Measurements from ENCODE around the gene DDX25. TPM values are rescaled to one million over a fixed set of nuclear protein-coding genes. Genes with fewer than 3 reads are reported as not detected.

DDX25 gene
- total RNA-seq, 2 experiments from 2014 or later = 0.43 to 0.54 TPM

DNA sequence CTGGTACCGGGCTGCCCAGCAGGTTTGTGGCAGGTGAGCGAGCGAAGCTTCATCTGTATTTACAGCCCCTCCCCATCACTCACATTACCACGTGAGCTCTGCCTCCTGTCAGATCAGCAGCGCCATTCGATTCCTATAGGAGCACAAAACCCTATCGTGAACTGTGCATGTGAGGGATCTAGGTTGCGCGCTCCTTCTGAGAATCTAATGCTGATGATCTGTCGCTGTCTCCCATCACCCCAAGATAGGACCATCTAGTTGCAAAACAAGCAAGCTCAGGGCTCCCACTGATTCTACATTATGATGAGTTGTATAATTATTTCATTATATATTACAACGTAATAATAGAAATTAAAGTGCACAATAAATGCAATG, 25.8 kb downstream of the DDX25 start:
- Mint-ChIP-seq H3K36me3 (ENCODE audit: low read depth) (no peaks in the 10 kb centered on the region), H3K4me3 (no peak overlapping the region), H3K9me3 (no peaks in the 10 kb centered on the region), H3K27ac (no peak overlapping the region), H3K27me3 (peaks cover 12% of the 10 kb centered on the region), H3K4me1 (ENCODE audit: low read depth) (peaks cover 9% of the 10 kb centered on the region)
- TF ChIP-seq, protein P1, sequence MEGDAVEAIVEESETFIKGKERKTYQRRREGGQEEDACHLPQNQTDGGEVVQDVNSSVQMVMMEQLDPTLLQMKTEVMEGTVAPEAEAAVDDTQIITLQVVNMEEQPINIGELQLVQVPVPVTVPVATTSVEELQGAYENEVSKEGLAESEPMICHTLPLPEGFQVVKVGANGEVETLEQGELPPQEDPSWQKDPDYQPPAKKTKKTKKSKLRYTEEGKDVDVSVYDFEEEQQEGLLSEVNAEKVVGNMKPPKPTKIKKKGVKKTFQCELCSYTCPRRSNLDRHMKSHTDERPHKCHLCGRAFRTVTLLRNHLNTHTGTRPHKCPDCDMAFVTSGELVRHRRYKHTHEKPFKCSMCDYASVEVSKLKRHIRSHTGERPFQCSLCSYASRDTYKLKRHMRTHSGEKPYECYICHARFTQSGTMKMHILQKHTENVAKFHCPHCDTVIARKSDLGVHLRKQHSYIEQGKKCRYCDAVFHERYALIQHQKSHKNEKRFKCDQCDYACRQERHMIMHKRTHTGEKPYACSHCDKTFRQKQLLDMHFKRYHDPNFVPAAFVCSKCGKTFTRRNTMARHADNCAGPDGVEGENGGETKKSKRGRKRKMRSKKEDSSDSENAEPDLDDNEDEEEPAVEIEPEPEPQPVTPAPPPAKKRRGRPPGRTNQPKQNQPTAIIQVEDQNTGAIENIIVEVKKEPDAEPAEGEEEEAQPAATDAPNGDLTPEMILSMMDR (IDR thresholded peaks at IDR 0.05) = no peak
- DNase-seq = no peak
- CTCF ChIA-PET = interaction anchor here (1.3 to 1.6 kb wide), 2 partner anchors 12 to 264 kb away, joined by 3 to 4 read pairs; no protein-coding TSS in a partner anchor
- POLR2A ChIA-PET = no interaction called here
- ATAC-seq = no peak
- intact Hi-C loops (cut with micrococcal nuclease) = no loop called here

DNA sequence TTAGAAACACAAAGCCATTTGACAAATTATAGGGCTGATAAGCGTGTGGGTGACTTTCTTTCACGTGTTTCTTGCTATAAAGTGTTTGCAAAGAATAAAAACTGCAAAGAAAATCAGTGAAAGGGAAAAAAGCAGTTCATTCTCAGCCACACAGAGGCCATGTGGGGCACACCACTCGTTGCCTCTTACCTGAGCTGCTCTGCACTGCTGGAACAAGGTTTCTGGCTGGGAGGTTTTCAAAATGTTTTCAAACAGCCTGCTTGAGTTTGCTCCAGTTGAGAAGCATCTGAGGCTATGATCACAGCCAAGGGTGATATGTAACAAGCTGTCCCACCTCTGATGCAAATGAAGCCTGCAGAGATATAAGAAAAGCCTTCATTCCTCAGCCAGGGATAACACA, 26.8 kb downstream of the DDX25 start:
- ATAC-seq = no peak
- Mint-ChIP-seq H3K27ac (no peak overlapping the region), H3K4me1 (ENCODE audit: low read depth) (peaks cover 9% of the 10 kb centered on the region), H3K9me3 (no peaks in the 10 kb centered on the region), H3K27me3 (peaks cover 9% of the 10 kb centered on the region), H3K36me3 (ENCODE audit: low read depth) (no peaks in the 10 kb centered on the region), H3K4me3 (no peak overlapping the region)
- DNase-seq = no peak
- intact Hi-C loops (cut with micrococcal nuclease) = no loop called here
- TF ChIP-seq, protein P1 (IDR thresholded peaks at IDR 0.05) = no peak
- ChIA-PET CTCF (interaction anchor here (1.6 kb wide), 1 partner anchor 263 kb away, joined by 3 read pairs; no protein-coding TSS in a partner anchor), POLR2A (no interaction called here)

DNA sequence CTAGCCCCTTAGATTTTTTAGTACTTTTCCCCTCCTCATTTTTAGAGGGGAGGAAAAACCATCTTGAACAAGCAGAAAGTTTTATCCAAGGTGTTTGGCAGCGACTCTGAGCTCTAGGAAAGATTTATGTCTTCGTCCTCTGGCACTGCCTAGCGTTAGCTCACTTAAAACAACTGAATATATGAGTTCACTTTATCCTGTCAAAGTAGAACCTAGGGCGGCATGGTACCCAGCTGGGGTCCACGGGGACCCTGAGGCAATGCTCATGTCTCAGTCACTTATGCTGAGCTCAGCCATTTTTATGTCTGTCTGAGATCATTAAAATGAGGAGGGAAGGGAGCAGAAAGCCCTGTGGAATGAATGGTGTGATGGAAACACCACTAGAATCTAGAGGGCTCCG, 27.4 kb downstream of the DDX25 start:
- ATAC-seq = no peak

DNA sequence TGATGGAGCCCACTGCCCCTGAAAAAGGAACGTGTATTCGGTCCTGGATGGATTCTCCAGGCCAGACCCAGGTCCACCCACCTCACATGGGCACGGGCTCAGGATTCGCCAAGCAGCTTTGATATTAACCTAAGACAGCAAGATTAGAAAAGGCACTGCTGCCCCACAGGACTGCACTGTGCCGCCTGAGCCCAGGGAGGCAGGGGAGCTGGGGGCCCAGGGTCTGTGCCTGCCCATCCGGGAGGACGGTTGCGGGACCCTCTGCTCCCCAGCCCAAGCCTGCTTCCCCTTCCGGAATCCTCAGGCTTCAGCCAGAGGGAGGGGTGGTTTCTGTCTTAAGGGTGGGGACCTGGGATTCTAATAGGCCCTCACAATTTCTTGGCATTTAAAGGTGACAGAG, 28.0 kb downstream of the DDX25 start:
- H3K36me3 Mint-ChIP-seq (ENCODE audit: low read depth) = no peaks in the 10 kb centered on the region
- no peak overlapping the region for H3K27ac Mint-ChIP-seq
- no peak overlapping the region for H3K4me3 Mint-ChIP-seq
- ATAC-seq (no peak), DNase-seq (no peak)
- intact Hi-C loops (cut with micrococcal nuclease) = no loop called here
- peaks cover 5% of the 10 kb centered on the region for H3K27me3 Mint-ChIP-seq
- POLR2A ChIA-PET = interaction anchor here (0.8 kb wide), 1 partner anchor 29 kb away, joined by 3 read pairs; the partner anchor contains the start of gene PUS3
- TF ChIP-seq, protein P1 (IDR thresholded peaks at IDR 0.05) = no peak
- H3K9me3 Mint-ChIP-seq = no peaks in the 10 kb centered on the region
- H3K4me1 Mint-ChIP-seq (ENCODE audit: low read depth) = peaks cover 9% of the 10 kb centered on the region
- CTCF ChIA-PET = interaction anchor here (0.8 kb wide), 1 partner anchor 9 kb away, joined by 3 read pairs; no protein-coding TSS in a partner anchor

More for the DNA sequence above, 27.4 kb downstream of the DDX25 start:
- Mint-ChIP-seq H3K4me3 (no peak overlapping the region), H3K9me3 (no peaks in the 10 kb centered on the region), H3K36me3 (ENCODE audit: low read depth) (no peaks in the 10 kb centered on the region), H3K27ac (no peak overlapping the region), H3K4me1 (ENCODE audit: low read depth) (peaks cover 9% of the 10 kb centered on the region), H3K27me3 (peaks cover 7% of the 10 kb centered on the region)
- TF ChIP-seq, protein P1 (IDR thresholded peaks at IDR 0.05) = no peak
- POLR2A ChIA-PET = no interaction called here
- intact Hi-C loops (cut with micrococcal nuclease) = no loop called here
- CTCF ChIA-PET = interaction anchor here (1.6 kb wide), 1 partner anchor 262 kb away, joined by 3 read pairs; no protein-coding TSS in a partner anchor
- no peak for DNase-seq

DNA sequence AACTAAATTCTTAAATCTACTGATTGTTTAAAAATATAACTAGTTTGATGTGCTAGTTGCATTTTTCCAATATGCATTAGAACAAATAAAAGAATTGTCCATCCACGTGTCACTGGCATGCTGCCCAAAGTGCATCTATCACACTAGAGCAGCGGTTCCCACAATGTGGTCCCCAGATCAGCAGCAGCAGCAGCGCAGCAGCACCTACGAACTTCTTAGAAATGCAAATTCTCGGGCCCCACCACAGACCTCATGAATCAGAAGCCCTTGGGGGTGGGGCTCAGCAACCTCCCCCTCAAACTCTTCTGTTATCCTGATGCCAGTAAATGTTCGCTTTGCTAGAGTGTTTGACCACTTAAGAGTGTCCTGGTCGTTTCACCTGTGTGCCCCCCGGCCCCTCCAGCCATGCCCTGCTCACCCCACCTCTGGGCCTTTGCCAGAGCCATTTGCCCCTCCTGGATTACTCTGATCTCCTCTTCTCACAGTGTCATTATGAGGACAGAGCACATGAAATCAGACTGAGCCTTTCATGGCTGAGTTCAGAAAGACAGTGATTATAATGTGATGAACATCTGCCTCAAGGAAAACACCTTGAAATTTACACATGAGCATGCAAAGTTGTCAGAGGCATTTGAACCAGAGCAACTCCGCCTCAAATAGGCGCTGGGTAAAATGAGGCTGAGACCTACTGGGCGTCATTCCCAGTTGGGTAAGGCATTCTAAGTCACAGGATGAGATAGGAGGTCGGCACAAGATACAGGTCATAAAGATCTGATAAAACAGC, 28.9 kb downstream of the DDX25 start:
- POLR2A ChIA-PET = interaction anchor here (0.8 kb wide), 1 partner anchor 30 kb away, joined by 3 read pairs; the partner anchor contains the start of gene PUS3

More for the DNA sequence above, 28.9 kb downstream of the DDX25 start:
- Mint-ChIP-seq H3K9me3 (no peaks in the 10 kb centered on the region), H3K36me3 (ENCODE audit: low read depth) (no peaks in the 10 kb centered on the region), H3K4me3 (no peak overlapping the region), H3K27me3 (peaks cover 5% of the 10 kb centered on the region), H3K27ac (no peak overlapping the region), H3K4me1 (ENCODE audit: low read depth) (peaks cover 9% of the 10 kb centered on the region)
- intact Hi-C loops (cut with micrococcal nuclease) = no loop called here
- CTCF ChIA-PET = interaction anchor here (0.8 kb wide), 1 partner anchor 9 kb away, joined by 3 read pairs; no protein-coding TSS in a partner anchor
- TF ChIP-seq, protein P1 (IDR thresholded peaks at IDR 0.05) = no peak
- DNase-seq = peak; percentile 77
- ATAC-seq = peak; percentile 96
